Activated T-helper 17 cell treated with anti-CD3 and anti-CD28 coated beads, Interleukin-2, amount 50 U/mL, for 72 hours (primary cell): Measurements from ENCODE around the gene PTGIR. TPM values are rescaled to one million over a fixed set of nuclear protein-coding genes. Genes with fewer than 3 reads are reported as not detected.

Experiments used
- ATAC-seq: fragments of 150-1000 bp; cut with Tn5 transposase; replicated peaks from 2 replicates; pipeline ENCODE4 v1.10.0; 2021; ENCODE audit warnings: mild to moderate bottlenecking, moderate library complexity
- H3K27ac Mint-ChIP-seq: one replicate; pipeline ENCODE4 v1.8.0; 2022; ENCODE audit warnings: mixed read lengths
- H3K27me3 Mint-ChIP-seq: one replicate; pipeline ENCODE4 v1.8.0; 2022; ENCODE audit warnings: mixed read lengths
- H3K36me3 Mint-ChIP-seq: one replicate; pipeline ENCODE4 v1.8.0; 2022; ENCODE audit warnings: low read depth, mild to moderate bottlenecking, mixed read lengths
- H3K4me1 Mint-ChIP-seq: one replicate; pipeline ENCODE4 v1.8.0; 2022; ENCODE audit warnings: mixed read lengths
- H3K4me3 Mint-ChIP-seq: one replicate; pipeline ENCODE4 v1.8.0; 2022; ENCODE audit warnings: mild to moderate bottlenecking, mixed read lengths
- H3K9me3 Mint-ChIP-seq: one replicate; pipeline ENCODE4 v1.8.0; 2022; ENCODE audit warnings: mixed read lengths
- total RNA-seq, 2 donors: library from RNA; stranded (reverse); gene quantifications; one replicate each; pipeline ENCODE4 v1.2.3, GENCODE V29; 2022

The PTGIR gene
- total RNA-seq, 2 donors from 2014 or later: 1.3 to 12.9 TPM

DNA sequence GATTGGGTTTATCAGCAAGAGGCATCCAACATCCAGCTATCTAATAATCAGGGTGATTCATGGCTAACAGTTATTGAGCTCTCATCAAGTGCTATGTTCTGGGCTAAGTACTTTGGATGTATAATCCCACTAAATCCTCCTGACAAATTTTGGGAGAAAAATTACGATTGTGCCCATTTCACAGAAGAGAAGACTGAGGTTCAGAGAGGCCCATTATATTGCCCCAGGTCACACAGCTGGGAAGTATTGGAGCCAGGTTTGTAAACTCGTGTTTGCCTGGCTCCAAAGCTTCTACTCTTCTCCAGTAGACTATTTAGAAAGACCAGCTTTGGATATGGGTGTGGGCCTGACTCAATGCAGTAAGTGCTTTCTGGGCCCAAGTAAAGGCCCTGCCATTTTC lies 44.6 kb downstream of the PTGIR start:
- no peak overlapping the region for H3K27ac Mint-ChIP-seq
- H3K27me3 Mint-ChIP-seq: no peaks in the 10 kb centered on the region
- ATAC-seq: no peak
- no peaks in the 10 kb centered on the region for H3K9me3 Mint-ChIP-seq
- H3K4me3 Mint-ChIP-seq: no peak overlapping the region
- no peaks in the 10 kb centered on the region for H3K36me3 Mint-ChIP-seq
- peaks cover 5% of the 10 kb centered on the region for H3K4me1 Mint-ChIP-seq

GRCh38 chr19:46579361-46579879 lies 45.5 kb downstream of the PTGIR start:
- peak; percentile 23 for ATAC-seq
- Mint-ChIP-seq H3K4me1 (peaks cover 7% of the 10 kb centered on the region), H3K27me3 (no peaks in the 10 kb centered on the region), H3K27ac (no peak overlapping the region), H3K36me3 (no peaks in the 10 kb centered on the region), H3K4me3 (no peak overlapping the region), H3K9me3 (no peaks in the 10 kb centered on the region)

- Mint-ChIP-seq H3K36me3 (no peaks in the 10 kb centered on the region), H3K4me3 (no peak overlapping the region), H3K4me1 (peaks cover 6% of the 10 kb centered on the region), H3K27ac (no peak overlapping the region), H3K9me3 (no peaks in the 10 kb centered on the region), H3K27me3 (no peaks in the 10 kb centered on the region)
- ATAC-seq: no peak
These were observed 46.4 kb downstream of the PTGIR start for GRCh38 chr19:46578450-46578849.

DNA sequence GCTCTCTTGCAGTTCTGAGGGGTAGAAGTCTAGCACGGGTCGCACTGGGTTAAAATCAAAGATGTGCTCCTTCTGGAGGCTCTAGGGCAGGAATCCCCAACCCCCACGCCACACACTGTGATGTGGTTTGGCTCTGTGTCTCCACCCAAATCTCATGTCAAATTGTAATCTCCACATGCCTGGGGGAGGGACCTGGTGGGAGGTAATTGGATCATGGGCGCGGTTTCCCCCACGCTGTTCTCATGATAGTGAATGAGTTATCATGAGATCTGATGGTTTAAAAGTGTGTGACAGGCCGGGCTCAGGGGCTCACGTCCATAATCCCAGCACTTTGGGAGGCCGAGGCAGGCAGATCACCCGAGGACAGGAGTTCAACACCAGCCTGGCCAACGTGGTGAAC lies 50.4 kb downstream of the PTGIR start:
- no peaks in the 10 kb centered on the region for H3K36me3 Mint-ChIP-seq
- ATAC-seq: peak; percentile 69
- no peak overlapping the region for H3K27ac Mint-ChIP-seq

GRCh38 chr19:46573679-46574498 lies 51.0 kb downstream of the PTGIR start:
- no peaks in the 10 kb centered on the region for H3K9me3 Mint-ChIP-seq
- peaks cover 6% of the 10 kb centered on the region for H3K4me1 Mint-ChIP-seq
- no peaks in the 10 kb centered on the region for H3K27me3 Mint-ChIP-seq
- peak overlapping the region; percentile 13 for H3K4me3 Mint-ChIP-seq
- ATAC-seq: peak; percentile 19
- H3K36me3 Mint-ChIP-seq: no peaks in the 10 kb centered on the region
- H3K27ac Mint-ChIP-seq: no peak overlapping the region

More for the DNA sequence above, 50.4 kb downstream of the PTGIR start:
- peak overlapping the region; percentile 13 for H3K4me3 Mint-ChIP-seq
- H3K4me1 Mint-ChIP-seq: peaks cover 6% of the 10 kb centered on the region
- H3K9me3 Mint-ChIP-seq: no peaks in the 10 kb centered on the region
- no peaks in the 10 kb centered on the region for H3K27me3 Mint-ChIP-seq

- Mint-ChIP-seq H3K36me3 (no peaks in the 10 kb centered on the region), H3K4me1 (peaks cover 6% of the 10 kb centered on the region), H3K9me3 (no peaks in the 10 kb centered on the region), H3K27me3 (no peaks in the 10 kb centered on the region), H3K4me3 (no peak overlapping the region), H3K27ac (no peak overlapping the region)
- no peak for ATAC-seq
These were observed 53.4 kb downstream of the PTGIR start for GRCh38 chr19:46571495-46571894.

Other genes starting within 250 kb of the PTGIR start
- not detected for gene CCDC8, start 211.5 kb downstream of the PTGIR start, total RNA-seq
- gene PNMA8C, start 196.2 kb downstream of the PTGIR start, total RNA-seq: not detected
- gene PNMA8A, start 153.5 kb downstream of the PTGIR start, total RNA-seq: not detected
- under 1 TPM in 1 of 2 donors, not detected in 1; 0.08 TPM for gene PNMA8B, start 129.2 kb downstream of the PTGIR start, total RNA-seq
- 100 to 1,000 TPM; 313 to 323 TPM for gene CALM3, start 23.8 kb downstream of the PTGIR start, total RNA-seq
- gene GNG8, start 11.1 kb upstream of the PTGIR start, total RNA-seq: 1 to 10 TPM in 1 of 2 donors, not detected in 1; 9.6 TPM
- 1 to 10 TPM in 1 of 2 donors, under 1 TPM in 1; 0.09 to 5.4 TPM for gene DACT3, start 36.1 kb upstream of the PTGIR start, total RNA-seq
- 100 to 1,000 TPM in 1 of 2 donors, 10 to 100 TPM in 1; 75.0 to 103 TPM for gene PRKD2, start 92.0 kb upstream of the PTGIR start, total RNA-seq
- 10 to 100 TPM in 1 of 2 donors, 1 to 10 TPM in 1; 6.3 to 14.3 TPM for gene FKRP, start 121.0 kb upstream of the PTGIR start, total RNA-seq
- 10 to 100 TPM; 60.7 to 69.9 TPM for gene STRN4, start 121.4 kb upstream of the PTGIR start, total RNA-seq
- gene SLC1A5, start 163.5 kb upstream of the PTGIR start, total RNA-seq: 100 to 1,000 TPM; 119 to 221 TPM
- 100 to 1,000 TPM in 1 of 2 donors, 10 to 100 TPM in 1; 69.7 to 137 TPM for gene AP2S1, start 225.8 kb upstream of the PTGIR start, total RNA-seq
- 10 to 100 TPM; 38.0 to 38.3 TPM for gene ARHGAP35, start 235.9 kb upstream of the PTGIR start, total RNA-seq